Body of pancreas (tissue), 4 donors: ENCODE measurements around the gene UBB.

ENCODE experiments used
- CTCF ChIP-seq, 7 experiments: fragments of 450-650 bp in 4 of 7; fragments of 200-600 bp in 3 of 7; sonication (generic) in 3 of 7; IDR thresholded peaks; one replicate each; pipeline ENCODE4 v1.5.1; 2016 to 2019; ENCODE audit warnings: antibody characterized with exemption in 7 of 7
- POLR2A ChIP-seq, 3 donors: fragments of 450-650 bp; IDR thresholded peaks; one replicate each; pipeline ENCODE4 v1.6.1; 2016; ENCODE audit warnings: antibody characterized with exemption in 3 of 3, mild to moderate bottlenecking in 2 of 3

- no peak for TF ChIP-seq CTCF (IDR thresholded peaks at IDR 0.05)
- TF ChIP-seq POLR2A (IDR thresholded peaks at IDR 0.05), result no peak
Observed at GRCh38 chr17:16422416-16422815, 41.5 kb downstream of the UBB start.
